NCI-H2227 (cell line): ENCODE results near the gene STAT2.
"Not testable (repeated sequence)": the region's sequence is repeated elsewhere in the genome, so short reads cannot be mapped to it uniquely, and the experiment has no call there.

Experiments
- DNase-seq: peaks from one replicate; lab custom pipeline; 2025; ENCODE audit not compliant: unreplicated experiment; lab: John Stamatoyannopoulos, UW

The STAT2 gene

GRCh38 chr12:56362130-56363059, 2.5 kb upstream of the STAT2 start, which contains the start of gene APOF:
TSS of gene APOF (minus strand) at chr12:56362857. CDS start at chr12:56362745, 112 bp downstream.
- no peak for DNase-seq

- DNase-seq, result no peak
Observed at GRCh38 chr12:56361487-56362129, 1.7 kb upstream of the STAT2 start.

- DNase-seq, result no peak
Observed at GRCh38 chr12:56358836-56359532, 923 bp downstream of the STAT2 start.

GRCh38 chr12:56351325-56351724, 8.6 kb downstream of the STAT2 start:
- DNase-seq, result no peak

GRCh38 chr12:56350662-56351061, 9.2 kb downstream of the STAT2 start:
- DNase-seq, result no peak

- no peak for DNase-seq
Observed at GRCh38 chr12:56348776-56349175, 11.1 kb downstream of the STAT2 start.

- not testable (repeated sequence) for DNase-seq
Observed at GRCh38 chr12:56347255-56347654, 12.7 kb downstream of the STAT2 start.

- DNase-seq, result no peak
Observed at GRCh38 chr12:56346675-56347074, 13.2 kb downstream of the STAT2 start.

GRCh38 chr12:56342290-56342689, 17.6 kb downstream of the STAT2 start:
- DNase-seq, result not testable (repeated sequence)

GRCh38 chr12:56341616-56342015, 18.3 kb downstream of the STAT2 start:
- DNase-seq, result no peak

GRCh38 chr12:56339158-56339422, 20.8 kb downstream of the STAT2 start:
- DNase-seq, result no peak

- DNase-seq, result no peak
Observed at GRCh38 chr12:56338308-56339157, 21.4 kb downstream of the STAT2 start, which contains the start of gene IL23A. TSS of gene IL23A (plus strand) at chr12:56338884. CDS start at chr12:56339045, 161 bp downstream.

GRCh38 chr12:56337753-56338251, 22.1 kb downstream of the STAT2 start:
- DNase-seq, result no peak

GRCh38 chr12:56336361-56337167, 23.3 kb downstream of the STAT2 start:
- no peak for DNase-seq

- DNase-seq, result not testable (repeated sequence)
Observed at GRCh38 chr12:56335527-56335926, 24.4 kb downstream of the STAT2 start.

GRCh38 chr12:56334490-56334793, 25.5 kb downstream of the STAT2 start:
- no peak for DNase-seq

GRCh38 chr12:56333679-56334489, 26.0 kb downstream of the STAT2 start, which contains the start of gene PAN2:
TSS of gene PAN2 (minus strand) at chr12:56334000. CDS start at chr12:56333094, 906 bp downstream.
- peak; percentile 94 for DNase-seq

GRCh38 chr12:56333197-56333678, 26.7 kb downstream of the STAT2 start:
- DNase-seq, result no peak
